Endothelial cell of umbilical vein (primary cell): ENCODE data around the gene CUX1. TPM values are rescaled to one million over a fixed set of nuclear protein-coding genes. Genes with fewer than 3 reads are reported as not detected.

Experiments used
- BruUV-seq: library from RNA; stranded (reverse); fragments of 400-500 nt; replicated peaks from 2 replicates; lab custom pipeline; 2021; lab: Mats Ljungman, UMichigan
- CTCF ChIA-PET: fragments of 300-600, 350-600 bp; sonication (Branson Sonifier 250); formaldehyde crosslinking; loops from one replicate; lab custom pipeline; 2021; ENCODE audit warnings: antibody characterized with exemption, inconsistent platforms; lab: Charles Lee
- POLR2A ChIA-PET: fragments of 300-600, 350-600 bp; sonication (Branson Sonifier 250); formaldehyde crosslinking; loops from one replicate; lab custom pipeline; 2021; ENCODE audit warnings: antibody characterized with exemption, inconsistent platforms; lab: Charles Lee
- DNase-seq: peaks from one replicate; pipeline ENCODE4 v3.0.0-alpha.2; 2011; ENCODE audit warnings: low read depth, low spot score
- FAIRE-seq: peaks from 2 replicates; lab custom pipeline; 2011; peaks lifted over from hg19 to GRCh38; lab: Jason Lieb, UNC
- H2AFZ ChIP-seq: 2 replicates; pipeline ENCODE4 v1.6.0; 2012; ENCODE audit warnings: low read depth, low read length, control low read depth, inconsistent platforms
- H3K27ac ChIP-seq: 2 replicates; pipeline ENCODE4 v1.5.1; 2011; ENCODE audit warnings: low read depth, mild to moderate bottlenecking, control low read depth, low read length, moderate library complexity; ENCODE audit not compliant: insufficient read depth
- H3K27me3 ChIP-seq, 2 experiments: 2 replicates each; pipeline versions ENCODE4 v1.6.0 to v1.6.1; 2011; ENCODE audit warnings: low read length in 2 of 2, mixed read lengths in 1 of 2; ENCODE audit not compliant: control insufficient read depth in 2 of 2, insufficient read depth in 2 of 2
- H3K36me3 ChIP-seq, 2 experiments: 2 replicates in 1 of 2; 3 replicates in 1 of 2; pipeline ENCODE4 v1.5.1; 2011; ENCODE audit warnings: low read length in 2 of 2, mild to moderate bottlenecking in 1 of 2, moderate library complexity in 1 of 2; ENCODE audit not compliant: control insufficient read depth in 2 of 2, insufficient read depth in 2 of 2; ENCODE audit errors: extremely low read depth in 1 of 2
- H3K4me1 ChIP-seq: 3 replicates; pipeline ENCODE4 v1.5.1; 2011; ENCODE audit warnings: mild to moderate bottlenecking, low read length; ENCODE audit not compliant: control insufficient read depth, insufficient read depth; ENCODE audit errors: extremely low read depth
- H3K4me2 ChIP-seq: 2 replicates; pipeline ENCODE4 v1.6.1; 2011; ENCODE audit warnings: low read length, control low read depth, mixed read lengths; ENCODE audit not compliant: insufficient read depth
- H3K4me3 ChIP-seq, 3 experiments: fragments of 200-600 bp in 1 of 3; sonication (generic), shearing (Covaris generic) in 1 of 3; replicated peaks in 1 of 3; 2 replicates each; pipeline ENCODE4 v1.5.1; 2011 to 2016; ENCODE audit warnings: control low read depth in 3 of 3, low read length in 3 of 3, mild to moderate bottlenecking in 2 of 3, inconsistent platforms in 1 of 3, low read depth in 1 of 3, moderate library complexity in 1 of 3; ENCODE audit not compliant: insufficient read depth in 1 of 3
- H3K79me2 ChIP-seq: 2 replicates; pipeline ENCODE4 v1.6.0; 2012; ENCODE audit warnings: low read length, inconsistent platforms; ENCODE audit not compliant: control insufficient read depth, insufficient read depth
- H3K9ac ChIP-seq: replicated peaks from 2 replicates; pipeline ENCODE3; 2011; ENCODE audit warnings: low read length, control low read depth; ENCODE audit not compliant: insufficient read depth; ENCODE audit errors: extremely low read depth
- H3K9me1 ChIP-seq: replicated peaks from 3 replicates; pipeline ENCODE4 v1.6.0; 2011; ENCODE audit warnings: mild to moderate bottlenecking, low read length; ENCODE audit not compliant: control insufficient read depth, insufficient read depth; ENCODE audit errors: extremely low read depth
- H3K9me3 ChIP-seq: replicated peaks from 2 replicates; pipeline ENCODE4 v1.5.1; 2012; ENCODE audit warnings: low read length, inconsistent platforms; ENCODE audit not compliant: control insufficient read depth, insufficient read depth
- H4K20me1 ChIP-seq: replicated peaks from 2 replicates; pipeline ENCODE3; 2011; ENCODE audit warnings: mild to moderate bottlenecking, low read length; ENCODE audit not compliant: control insufficient read depth, insufficient read depth; ENCODE audit errors: extremely low read depth
- EZH2 ChIP-seq: IDR thresholded peaks from 2 replicates; pipeline ENCODE4 v1.6.1; 2012; ENCODE audit warnings: borderline replicate concordance, low read depth, mild to moderate bottlenecking, moderate library complexity, low read length, inconsistent platforms; ENCODE audit not compliant: severe bottlenecking
- FOS ChIP-seq: IDR thresholded peaks from 2 replicates; pipeline ENCODE4 v1.6.1; 2011; ENCODE audit warnings: mild to moderate bottlenecking, low read length, moderate library complexity, borderline replicate concordance; ENCODE audit not compliant: insufficient read depth
- GATA2 ChIP-seq: IDR thresholded peaks from 2 replicates; pipeline ENCODE4 v1.7.0; 2011; ENCODE audit warnings: low read depth, mild to moderate bottlenecking, moderate library complexity, mixed read lengths, low read length; ENCODE audit not compliant: insufficient read length, insufficient read depth
- JUN ChIP-seq: IDR thresholded peaks from 2 replicates; pipeline ENCODE4 v1.6.1; 2011; ENCODE audit warnings: borderline replicate concordance, low read depth; ENCODE audit not compliant: insufficient read length, insufficient read depth
- MYC ChIP-seq: IDR thresholded peaks from one replicate; pipeline ENCODE4 v1.6.1; 2011; ENCODE audit warnings: mild to moderate bottlenecking, low read depth, low read length
- POLR2A ChIP-seq: IDR thresholded peaks from 2 replicates; pipeline ENCODE4 v1.6.1; 2012; ENCODE audit warnings: low read depth, mild to moderate bottlenecking, control low read depth, low read length
- POLR2AphosphoS5 ChIP-seq: IDR thresholded peaks from 2 replicates; pipeline ENCODE4 v1.6.1; 2012; ENCODE audit warnings: low read depth, mild to moderate bottlenecking, control low read depth, low read length, moderate library complexity; ENCODE audit not compliant: insufficient read depth
- dilution Hi-C: fragments of 300-500 bp; cut with MboI; formaldehyde crosslinking; loops from one replicate; pipeline ENCODE4 v1.15.0; 2019; ENCODE audit warnings: low sequenced_read_pairs; ENCODE audit not compliant: extremely low pct_ligation_motif_present
- intact Hi-C: fragments of 100-400 bp; cut with micrococcal nuclease; formaldehyde crosslinking; loops from one replicate; pipeline ENCODE4 v1.10.0; 2022
- polyA plus RNA-seq, 4 experiments: library from polyadenylated mRNA; depleted of rRNA in 3 of 4; stranded (reverse) in 3 of 4; unstranded in 1 of 4; fragments of >200 nt; gene quantifications; 2 replicates each; pipeline versions ENCODE4 v1.2.1 to v1.2.3, GENCODE V29; 2011 to 2012; ENCODE audit warnings: missing spikeins in 1 of 4
- total RNA-seq: library from RNA; stranded (reverse); gene quantifications from 2 replicates; pipeline ENCODE4 v1.2.3, GENCODE V29; 2021
- TF ChIP-seq, protein P1 (sequence below), 2 donors: IDR thresholded peaks; 1 replicate in 1 of 2; 2 replicates in 1 of 2; pipeline ENCODE4 v1.5.1; 2011; ENCODE audit warnings: low read length in 2 of 2, mild to moderate bottlenecking in 2 of 2, moderate library complexity in 2 of 2, control low read depth in 1 of 2, inconsistent platforms in 1 of 2, low read depth in 1 of 2; ENCODE audit not compliant: insufficient read depth in 1 of 2; ENCODE audit errors: extremely low read depth in 1 of 2
- TF ChIP-seq, protein P2 (sequence below): IDR thresholded peaks from 2 replicates; pipeline ENCODE4 v1.6.1; 2011; ENCODE audit not compliant: insufficient read depth, insufficient read length

Gene CUX1
- total and polyA plus RNA-seq, 2 donors (not counting 3 experiments of a cell fraction or from before 2014, with no cell fraction given) = 13.8 to 49.8 TPM

DNA sequence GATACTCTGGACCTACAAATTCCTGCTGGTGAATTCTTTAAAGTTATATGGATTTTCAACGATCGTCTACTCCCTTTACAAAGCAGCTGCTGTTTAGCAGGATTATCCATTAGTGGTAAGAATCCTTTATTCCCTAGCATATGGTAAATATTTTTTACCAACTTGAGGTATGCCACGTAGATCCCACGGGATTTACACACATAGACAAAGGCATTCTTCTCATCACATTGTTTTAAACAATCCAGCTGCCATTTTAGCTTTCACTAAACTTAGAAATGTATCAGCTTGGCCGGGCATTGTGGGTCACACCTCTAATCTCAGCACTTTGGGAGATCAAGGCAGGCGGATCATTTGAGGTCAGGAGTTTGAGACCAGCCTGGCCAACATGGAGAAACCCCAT is 321.2 kb downstream of the CUX1 start:
- DNase-seq (no peak), FAIRE-seq (no peak)
- Histone ChIP-seq H3K36me3 (no peaks in the 10 kb centered on the region), H3K4me2 (no peak overlapping the region), H3K27me3 (no peaks in the 10 kb centered on the region), H3K9ac (no peak overlapping the region), H3K9me3 (no peaks in the 10 kb centered on the region), H4K20me1 (no peaks in the 10 kb centered on the region), H3K79me2 (no peaks in the 10 kb centered on the region), H2AFZ (no peak overlapping the region), H3K4me3 (no peak overlapping the region), H3K27ac (no peak overlapping the region), H3K9me1 (no peaks in the 10 kb centered on the region), H3K4me1 (no peaks in the 10 kb centered on the region)
- TF ChIP-seq EZH2 (no peak), MYC (no peak), FOS (no peak), POLR2AphosphoS5 (no peak), JUN (no peak), GATA2 (no peak), POLR2A (no peak)
- TF ChIP-seq, protein P1, sequence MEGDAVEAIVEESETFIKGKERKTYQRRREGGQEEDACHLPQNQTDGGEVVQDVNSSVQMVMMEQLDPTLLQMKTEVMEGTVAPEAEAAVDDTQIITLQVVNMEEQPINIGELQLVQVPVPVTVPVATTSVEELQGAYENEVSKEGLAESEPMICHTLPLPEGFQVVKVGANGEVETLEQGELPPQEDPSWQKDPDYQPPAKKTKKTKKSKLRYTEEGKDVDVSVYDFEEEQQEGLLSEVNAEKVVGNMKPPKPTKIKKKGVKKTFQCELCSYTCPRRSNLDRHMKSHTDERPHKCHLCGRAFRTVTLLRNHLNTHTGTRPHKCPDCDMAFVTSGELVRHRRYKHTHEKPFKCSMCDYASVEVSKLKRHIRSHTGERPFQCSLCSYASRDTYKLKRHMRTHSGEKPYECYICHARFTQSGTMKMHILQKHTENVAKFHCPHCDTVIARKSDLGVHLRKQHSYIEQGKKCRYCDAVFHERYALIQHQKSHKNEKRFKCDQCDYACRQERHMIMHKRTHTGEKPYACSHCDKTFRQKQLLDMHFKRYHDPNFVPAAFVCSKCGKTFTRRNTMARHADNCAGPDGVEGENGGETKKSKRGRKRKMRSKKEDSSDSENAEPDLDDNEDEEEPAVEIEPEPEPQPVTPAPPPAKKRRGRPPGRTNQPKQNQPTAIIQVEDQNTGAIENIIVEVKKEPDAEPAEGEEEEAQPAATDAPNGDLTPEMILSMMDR (IDR thresholded peaks at IDR 0.05; ENCODE audit: extremely low read depth in 1 of 2, insufficient read depth in 1 of 2, low read depth in 1 of 2, low read length in 2 of 2) = no peak
- TF ChIP-seq, protein P2, sequence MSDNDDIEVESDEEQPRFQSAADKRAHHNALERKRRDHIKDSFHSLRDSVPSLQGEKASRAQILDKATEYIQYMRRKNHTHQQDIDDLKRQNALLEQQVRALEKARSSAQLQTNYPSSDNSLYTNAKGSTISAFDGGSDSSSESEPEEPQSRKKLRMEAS = no peak
- ChIA-PET POLR2A (no interaction called here), CTCF (no interaction called here)
- BruUV-seq = no TSS peak
- dilution Hi-C loops (no loop called here), intact Hi-C loops (no loop called here)
